CD4-positive, alpha-beta T cell treated with Interleukin-10 for 1 hour (primary cell): ENCODE data around the gene ERICH4.
"Not testable (repeated sequence)": the region's sequence is repeated elsewhere in the genome, so short reads cannot be mapped to it uniquely, and the experiment has no call there.

ENCODE experiments used
- DNase-seq: peaks from one replicate; pipeline ENCODE4 v3.0.0-alpha.2; 2020

Gene ERICH4

DNA sequence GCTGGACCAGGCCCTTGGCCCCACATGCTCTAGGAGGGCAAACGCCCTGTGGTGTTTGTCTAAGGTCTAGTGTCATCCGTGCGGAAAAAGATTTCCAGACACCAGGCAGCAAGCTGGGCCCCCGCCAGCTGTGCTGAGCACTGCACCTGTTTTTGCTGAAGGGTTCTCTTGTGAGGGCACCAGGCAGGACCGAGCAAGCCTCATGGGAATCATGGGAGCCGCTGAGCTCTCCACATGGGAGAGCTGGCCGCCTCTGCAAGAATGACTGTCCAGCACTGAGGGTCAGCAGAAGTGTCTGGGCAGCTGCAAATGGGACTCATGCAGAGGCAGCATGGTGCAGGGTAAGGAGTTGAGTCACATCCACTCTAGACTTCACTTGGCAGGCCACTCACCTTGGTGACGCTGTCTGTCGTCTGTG lies 27.8 kb upstream of the ERICH4 start:
- no peak for DNase-seq

DNA sequence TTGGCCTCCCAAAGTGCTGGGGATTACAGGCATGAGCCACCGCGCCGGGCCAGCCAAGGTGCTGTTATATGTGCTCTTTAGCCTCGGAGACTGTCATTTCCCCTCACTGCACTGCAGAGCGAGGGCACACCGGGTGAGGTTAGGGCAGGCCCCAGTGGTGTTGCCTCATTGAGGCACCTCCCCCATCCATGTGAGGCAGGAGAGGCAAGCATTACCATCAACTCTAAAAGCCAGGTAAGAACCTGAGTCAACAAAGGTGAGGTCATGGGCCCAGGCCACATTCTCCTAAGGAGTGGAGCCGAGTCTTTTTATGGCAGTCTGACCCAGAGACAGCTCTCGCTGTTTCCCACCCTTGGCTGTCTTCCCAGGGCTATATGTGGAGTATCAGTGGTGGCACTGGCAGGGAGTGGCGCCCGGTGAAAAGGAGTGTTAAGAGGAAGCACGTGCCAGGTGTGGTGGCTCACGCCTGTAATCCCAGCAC lies 26.7 kb upstream of the ERICH4 start:
- no peak for DNase-seq

DNA sequence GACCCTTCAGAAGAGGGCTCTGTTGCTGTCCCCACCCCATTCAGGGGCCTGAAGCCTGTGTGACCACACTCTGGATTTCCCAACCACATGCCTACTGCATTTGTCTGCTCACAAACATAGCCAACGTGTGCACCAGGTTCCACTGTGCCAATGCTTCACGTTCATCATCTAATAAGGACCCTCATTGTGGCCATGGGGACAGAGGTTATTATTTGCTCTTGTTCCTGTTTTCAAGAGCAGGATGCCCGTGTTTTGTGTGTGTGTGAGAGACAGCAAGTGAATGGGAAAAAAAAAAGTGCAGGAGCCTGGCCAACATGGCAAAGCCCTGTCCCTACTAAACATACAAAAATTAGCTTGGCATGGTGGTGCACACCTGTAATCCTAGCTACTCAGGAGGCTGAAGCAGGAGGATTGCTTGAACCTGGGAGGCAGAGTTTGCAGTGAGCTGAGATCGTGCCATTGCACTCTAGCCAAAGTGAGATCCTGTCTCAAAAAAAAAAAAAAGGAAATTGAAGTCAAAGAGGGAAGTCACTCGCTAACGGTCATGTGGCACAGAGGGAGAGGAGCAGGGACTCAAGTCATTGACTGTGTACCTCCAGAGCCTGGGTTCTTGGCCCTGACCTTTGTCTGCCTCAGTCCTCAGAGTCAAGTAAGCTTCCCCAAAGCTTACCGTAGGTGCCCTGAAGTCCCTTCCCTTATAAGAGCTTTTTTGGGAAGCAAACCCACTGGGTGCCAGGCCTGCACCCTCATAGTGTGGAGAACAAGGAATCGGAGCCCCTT lies 22.7 kb upstream of the ERICH4 start:
- no peak for DNase-seq

DNA sequence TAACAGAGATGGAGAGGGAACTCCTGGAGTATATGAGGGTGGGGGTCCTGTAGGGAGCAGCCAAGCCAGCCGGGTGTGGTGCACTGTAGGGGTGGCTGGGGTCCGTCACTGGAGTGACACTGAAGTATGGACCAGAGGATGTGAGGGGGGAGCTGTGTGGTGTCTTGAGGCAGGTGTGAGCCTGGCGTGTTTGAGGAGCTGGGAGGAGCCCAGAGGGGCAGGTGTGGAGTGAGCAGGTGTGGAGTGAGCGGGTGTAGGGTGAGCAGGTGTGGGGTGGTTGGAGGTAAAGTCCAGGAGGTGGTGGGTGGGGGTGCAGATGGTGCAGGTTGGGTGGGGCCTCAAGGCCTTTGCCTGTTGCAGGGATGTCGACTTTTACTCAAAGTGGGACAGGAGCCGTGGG lies 21.6 kb upstream of the ERICH4 start:
- no peak for DNase-seq

DNA sequence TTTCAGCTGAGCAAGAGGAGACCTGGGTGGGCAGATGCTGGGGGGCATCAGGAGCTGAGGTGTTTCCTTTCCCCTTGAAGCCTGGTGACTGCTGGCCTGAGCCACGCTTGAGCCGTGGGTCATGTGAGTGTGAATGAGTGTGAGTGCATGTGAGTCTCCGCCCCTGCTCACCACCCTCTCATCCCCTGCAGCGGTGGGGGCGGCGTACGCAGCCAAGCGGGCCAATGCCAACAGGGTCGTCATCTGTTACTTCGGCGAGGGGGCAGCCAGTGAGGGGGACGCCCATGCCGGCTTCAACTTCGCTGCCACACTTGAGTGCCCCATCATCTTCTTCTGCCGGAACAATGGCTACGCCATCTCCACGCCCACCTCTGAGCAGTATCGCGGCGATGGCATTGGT lies 21.0 kb upstream of the ERICH4 start:
- no peak for DNase-seq

DNA sequence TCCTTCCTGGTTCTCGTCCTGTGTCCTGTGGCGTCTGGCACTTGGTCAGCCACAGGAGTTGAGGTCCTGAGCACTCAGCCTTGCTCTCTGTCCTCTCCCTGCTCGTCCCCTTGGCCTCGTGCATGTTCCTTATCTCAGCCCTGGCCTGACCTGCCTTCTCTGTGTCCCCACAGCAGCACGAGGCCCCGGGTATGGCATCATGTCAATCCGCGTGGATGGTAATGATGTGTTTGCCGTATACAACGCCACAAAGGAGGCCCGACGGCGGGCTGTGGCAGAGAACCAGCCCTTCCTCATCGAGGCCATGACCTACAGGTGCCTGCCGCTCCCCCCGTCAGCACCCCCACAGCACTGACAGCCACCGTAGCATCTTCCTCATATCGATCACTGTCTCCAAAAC lies 20.5 kb upstream of the ERICH4 start:
- DNase-seq: no peak

DNA sequence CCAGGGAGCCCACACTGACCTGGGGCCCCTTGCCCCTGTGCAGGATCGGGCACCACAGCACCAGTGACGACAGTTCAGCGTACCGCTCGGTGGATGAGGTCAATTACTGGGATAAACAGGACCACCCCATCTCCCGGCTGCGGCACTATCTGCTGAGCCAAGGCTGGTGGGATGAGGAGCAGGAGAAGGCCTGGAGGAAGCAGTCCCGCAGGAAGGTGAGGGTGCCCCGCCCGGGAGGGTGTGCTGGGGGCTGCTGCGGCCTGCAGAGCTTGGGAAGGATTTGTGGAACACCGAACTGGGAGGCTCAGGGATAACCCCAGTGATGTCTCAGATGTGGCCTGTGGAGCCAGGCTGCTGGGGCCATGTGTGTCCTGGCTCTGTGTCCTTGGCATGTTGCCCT lies 20.0 kb upstream of the ERICH4 start:
- DNase-seq: no peak

DNA sequence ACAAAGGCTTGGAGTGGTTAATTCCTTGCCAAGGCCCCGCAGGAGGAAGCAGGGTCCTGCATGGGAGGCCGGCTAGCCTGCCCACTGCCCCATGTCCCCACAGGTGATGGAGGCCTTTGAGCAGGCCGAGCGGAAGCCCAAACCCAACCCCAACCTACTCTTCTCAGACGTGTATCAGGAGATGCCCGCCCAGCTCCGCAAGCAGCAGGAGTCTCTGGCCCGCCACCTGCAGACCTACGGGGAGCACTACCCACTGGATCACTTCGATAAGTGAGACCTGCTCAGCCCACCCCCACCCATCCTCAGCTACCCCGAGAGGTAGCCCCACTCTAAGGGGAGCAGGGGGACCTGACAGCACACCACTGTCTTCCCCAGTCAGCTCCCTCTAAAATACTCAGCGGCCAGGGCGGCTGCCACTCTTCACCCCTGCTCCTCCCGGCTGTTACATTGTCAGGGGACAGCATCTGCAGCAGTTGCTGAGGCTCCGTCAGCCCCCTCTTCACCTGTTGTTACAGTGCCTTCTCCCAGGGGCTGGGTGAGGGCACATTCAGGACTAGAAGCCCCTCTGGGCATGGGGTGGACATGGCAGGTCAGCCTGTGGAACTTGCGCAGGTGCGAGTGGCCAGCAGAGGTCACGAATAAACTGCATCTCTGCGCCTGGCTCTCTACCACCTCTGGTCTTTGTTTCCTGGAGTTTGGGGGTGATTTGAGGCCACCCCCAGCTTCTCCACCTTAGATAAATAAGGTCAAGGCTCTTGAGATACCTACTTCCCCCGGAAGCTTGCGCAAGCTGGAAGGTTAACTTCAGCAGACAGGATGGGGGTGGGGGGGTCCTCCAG lies 18.4 kb upstream of the ERICH4 start:
- DNase-seq: no peak

DNA sequence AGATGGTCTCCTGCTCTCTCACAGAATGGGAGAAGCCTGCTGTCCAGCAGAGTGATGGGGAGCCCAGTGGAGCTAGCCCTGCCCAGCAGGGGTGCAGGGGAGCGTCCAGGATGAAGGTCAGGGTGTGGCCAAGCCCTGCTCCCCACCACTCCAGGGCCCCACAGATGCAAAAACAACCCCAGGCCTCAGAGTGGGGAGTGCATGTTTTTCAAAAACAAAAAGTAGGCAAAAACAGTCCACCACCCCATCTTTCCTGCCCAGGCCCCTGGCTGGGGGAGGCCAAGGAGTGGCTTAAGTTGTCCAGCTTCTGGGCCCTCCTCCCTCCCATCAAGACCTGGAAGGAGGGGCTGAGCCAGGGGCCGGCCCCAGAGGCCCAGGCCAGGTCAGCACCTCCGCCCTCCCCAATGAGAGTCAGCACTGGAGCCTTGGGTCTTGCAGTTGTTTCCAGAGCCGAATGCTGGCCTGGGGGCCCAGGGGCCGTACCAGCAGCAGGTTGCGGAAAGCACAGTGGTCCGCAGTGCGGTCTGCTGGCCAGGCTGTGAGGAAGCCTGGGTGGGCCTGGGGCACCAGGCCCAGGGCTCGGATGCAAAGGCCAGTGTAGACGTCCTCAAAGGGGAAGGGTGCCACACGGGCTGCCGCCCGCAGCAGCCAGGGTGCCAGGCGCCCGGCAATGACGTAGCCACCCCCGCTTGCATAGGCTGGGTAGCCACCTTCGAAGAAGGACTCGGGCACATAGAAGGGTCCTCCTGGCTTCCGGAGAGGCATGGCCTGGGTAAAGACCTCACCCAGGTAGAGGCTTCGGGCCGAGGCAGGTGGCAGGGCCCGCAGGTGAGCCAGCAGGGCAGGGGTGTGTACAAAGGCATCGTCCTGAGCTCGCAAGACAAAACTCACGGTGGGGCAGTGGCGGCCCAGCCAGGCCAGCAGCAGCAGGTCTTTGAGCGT lies 17.5 kb upstream of the ERICH4 start:
- DNase-seq: no peak

DNA sequence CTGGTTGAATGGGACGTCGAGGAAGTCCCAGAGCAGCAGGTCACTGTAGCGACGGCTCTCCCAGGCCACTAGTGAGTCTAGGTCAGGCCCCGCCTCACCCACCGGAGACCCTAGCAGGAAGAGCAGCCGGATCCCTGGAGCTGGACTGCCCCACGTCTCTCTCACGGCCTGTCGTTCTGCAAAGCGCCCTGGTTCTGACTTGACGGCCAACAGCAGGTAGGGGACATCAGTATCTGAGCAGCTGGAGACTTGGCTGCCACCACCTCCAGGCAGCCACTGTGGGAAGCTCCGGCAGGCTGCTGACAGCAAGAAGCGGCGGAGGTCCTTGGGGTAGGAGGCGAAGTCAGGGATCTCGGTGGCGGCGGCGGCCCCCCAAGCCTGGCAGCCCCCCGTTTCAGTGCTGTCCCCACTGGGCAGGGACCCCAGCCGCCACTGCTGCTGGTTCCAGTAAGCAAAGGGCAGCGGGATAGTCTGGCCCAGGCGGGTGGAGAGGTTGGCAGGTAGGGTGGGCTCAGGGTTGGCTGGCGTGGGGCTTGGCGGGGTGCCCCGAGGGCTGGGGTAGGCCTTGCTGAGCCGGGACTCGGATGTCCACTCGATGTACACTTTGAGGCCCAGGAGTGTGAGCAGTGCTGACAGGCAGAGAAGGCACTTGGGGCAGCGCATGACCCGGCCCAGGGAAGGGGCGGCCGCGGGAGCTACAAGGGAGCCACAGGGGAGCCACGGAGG lies 16.7 kb upstream of the ERICH4 start:
- DNase-seq: no peak

DNA sequence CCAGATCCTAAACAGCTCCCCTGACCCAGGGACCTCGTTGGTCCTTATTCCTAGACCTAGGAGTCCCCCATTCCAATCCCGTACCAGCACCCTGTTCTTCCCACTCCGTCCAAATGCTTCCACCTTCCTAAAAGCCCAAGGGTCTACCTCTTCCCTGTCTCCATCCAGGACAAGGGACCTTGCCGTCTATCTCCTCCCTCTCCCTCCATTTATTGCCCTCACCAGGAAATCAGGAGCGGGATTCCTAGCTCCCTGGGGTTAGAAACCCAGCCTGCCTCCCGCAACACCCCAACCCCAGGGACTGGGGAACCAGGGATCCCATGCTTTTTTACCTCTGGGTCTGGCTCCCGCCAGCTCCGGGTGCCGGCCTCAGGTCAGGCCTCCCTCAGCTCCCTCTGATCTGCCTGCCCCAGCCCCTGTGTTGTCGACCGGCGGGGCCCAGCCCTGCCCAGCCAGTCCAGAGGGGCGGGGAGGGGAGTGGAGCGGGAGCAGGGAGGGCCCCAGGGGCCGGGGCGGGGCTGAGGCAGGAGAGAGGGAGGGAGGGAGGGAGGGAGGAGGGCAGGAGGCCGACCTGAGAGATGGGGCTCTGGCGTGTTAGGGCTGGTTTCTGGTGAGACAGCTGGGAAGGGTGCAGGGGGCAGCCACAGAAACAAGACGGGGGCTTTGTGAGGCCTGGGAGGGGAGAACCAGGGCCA lies 15.9 kb upstream of the ERICH4 start, which contains the start of gene B3GNT8:
Gene B3GNT8 (minus strand): TSS at position 423 of the 695 bp plus-strand sequence. CDS start 596 bp downstream, outside the sequence.
- peak; percentile 43 for DNase-seq

DNA sequence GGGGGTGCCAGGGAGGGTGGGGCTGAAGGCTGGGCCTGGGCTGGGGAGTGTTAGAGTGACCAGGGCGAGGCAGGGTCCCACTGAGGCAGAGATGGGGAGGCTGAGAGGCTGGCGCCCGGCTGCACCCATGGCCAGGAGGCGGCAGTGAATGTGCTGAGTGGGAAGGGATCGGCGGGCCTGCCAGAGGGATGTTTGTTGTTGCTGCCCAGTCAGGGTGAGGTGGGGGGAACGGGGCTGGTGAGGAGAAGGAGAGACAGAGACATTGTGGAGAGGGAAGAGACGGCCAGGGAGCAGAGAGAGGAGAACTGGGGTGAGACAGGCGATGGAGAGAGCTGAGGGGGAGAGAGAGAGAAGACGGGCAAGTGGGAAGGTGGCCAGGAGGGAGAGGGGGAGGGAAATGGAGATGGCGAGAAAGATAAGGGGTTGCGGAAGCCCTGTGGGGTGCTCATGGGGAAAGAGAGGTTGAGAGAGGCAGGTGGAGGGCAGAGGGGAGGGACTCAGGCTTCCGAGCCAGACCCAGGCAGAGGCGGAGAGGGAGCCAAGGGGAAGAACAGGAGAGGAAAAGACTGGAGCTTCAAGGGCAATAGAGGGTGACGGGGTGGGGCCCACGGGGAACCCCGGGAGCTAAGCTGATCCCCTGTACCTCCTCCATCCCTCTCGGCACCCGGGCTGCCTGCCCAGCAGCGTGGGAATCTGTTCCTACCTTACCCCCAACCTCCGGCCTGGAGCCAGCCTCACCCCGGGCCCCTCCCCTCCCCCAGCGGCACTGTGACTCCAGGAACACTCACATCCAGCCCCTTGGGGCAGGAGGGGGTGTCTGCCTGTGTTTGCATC lies 15.1 kb upstream of the ERICH4 start:
- DNase-seq: peak; percentile 69

DNA sequence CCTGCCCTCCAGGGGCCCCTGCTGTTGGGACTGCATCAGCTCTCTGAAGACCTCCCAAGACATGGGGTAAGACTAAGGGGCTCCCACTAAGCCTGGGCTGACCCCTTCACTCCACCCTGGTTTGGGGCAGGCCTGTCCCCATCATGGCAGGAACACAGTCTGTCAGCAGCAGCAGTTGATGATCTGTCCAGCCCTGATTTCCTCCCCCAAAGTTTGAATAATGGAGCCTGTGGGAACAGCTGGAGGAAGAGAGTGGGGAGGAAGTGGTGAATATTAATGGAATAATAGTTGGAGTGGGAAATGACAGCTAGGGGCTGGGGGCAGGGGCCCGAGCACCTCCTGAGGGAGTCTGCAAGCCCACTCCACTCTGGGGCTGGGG lies 14.5 kb upstream of the ERICH4 start:
- DNase-seq: no peak

DNA sequence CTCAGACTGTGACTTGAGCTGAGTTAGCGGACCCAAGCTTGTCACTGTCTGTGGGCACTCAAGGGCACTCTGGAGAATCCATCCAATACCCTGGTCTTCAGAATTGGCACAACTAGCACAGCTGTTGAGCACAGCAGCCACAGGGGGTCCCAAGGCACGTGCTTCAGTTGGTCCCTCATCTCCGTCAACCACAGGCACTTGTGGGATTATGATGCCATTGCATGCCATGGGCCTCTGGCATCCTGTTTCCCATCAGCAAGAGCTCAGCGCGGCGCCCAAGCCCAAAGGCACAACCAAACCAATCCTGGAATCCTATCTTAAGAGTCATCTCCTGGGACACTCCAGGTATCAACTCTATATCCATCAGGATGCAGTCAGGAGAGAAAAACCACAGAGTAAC lies 12.0 kb upstream of the ERICH4 start:
- no peak for DNase-seq

DNA sequence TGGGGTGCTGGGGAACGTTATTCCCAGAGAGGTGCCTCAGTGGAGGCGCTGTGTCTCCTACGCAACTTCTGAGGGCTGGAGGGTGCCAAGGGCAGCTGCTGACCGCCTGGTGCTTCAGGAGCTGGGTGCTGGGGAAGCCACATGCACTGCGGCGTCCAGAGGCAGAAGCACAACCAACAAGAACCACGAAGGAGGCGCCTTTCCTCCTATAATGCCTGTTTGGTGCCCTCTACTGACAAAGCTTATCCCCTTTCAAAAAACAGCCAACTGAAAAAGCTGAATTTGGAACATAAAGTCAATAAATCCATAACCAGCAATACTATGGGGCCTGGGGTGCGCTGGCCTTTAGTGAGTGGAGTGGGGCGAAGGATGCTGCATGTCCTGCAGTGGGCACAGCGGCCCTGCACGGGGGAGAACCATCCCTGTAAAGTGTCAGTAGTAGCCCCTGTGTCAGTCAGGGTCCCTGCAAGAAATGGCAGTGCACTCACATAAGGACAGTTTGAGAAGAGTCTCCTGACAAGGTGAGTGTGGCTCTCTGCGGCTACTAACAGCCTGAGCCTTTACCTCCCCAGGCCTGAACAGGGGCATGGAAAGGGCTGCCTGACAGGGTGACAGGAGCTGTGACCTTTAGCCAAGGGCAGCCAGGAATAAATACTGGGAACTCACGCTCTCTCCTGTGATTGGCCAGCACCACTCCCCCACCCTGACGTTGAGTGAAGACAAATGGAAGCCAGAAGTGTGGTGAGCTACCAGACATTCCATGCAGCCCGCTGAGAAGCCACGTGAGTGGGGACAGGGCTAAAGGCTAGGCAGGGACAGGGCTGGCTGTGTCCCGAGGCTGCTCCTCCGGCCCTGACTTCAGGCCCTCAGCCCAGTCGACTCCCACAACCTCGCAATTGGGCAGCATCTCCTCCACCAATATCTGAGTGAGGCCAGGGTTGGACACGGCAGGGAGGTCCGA lies 11.2 kb upstream of the ERICH4 start:
- peak; percentile 34 for DNase-seq

DNA sequence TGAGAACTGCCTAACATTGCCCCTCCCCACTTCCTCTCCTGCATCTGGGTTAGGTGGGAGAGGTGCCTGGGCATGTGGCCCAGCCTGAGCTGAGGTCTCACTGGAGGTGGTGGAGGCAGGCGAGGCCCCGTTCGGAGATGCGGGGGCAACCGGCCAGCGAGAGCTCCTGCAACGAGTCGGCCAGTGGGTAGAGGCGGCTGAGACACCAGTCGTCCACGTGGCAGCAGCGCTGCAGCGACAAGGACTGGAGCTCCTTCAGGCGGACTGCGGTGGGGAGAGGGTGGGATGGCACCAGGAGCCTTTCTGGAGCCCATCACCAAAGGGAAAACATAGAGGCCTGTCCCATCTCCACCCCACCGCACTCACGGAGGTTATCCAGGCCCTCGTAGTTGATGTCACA lies 9.8 kb upstream of the ERICH4 start:
- DNase-seq: no peak

DNA sequence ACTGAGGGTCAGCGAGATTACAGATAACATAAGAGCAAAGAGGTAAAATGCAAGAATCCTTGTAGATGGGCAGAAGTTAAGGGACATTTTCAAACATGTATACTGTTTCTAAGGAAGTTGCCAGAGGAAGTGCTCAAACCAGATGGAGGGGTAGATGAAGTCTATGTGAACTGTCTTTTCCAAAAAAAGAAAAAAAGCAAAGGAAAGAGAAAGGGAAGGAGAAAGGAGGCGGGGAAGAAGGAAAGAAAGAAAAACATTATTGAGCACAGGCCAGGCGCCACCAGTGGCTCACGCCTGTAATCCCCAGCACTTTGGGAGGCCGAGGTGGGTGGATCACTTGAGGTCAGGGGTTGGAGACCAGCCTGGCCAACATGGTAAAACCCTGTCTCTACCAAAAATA lies 8.5 kb upstream of the ERICH4 start:
- no peak for DNase-seq

DNA sequence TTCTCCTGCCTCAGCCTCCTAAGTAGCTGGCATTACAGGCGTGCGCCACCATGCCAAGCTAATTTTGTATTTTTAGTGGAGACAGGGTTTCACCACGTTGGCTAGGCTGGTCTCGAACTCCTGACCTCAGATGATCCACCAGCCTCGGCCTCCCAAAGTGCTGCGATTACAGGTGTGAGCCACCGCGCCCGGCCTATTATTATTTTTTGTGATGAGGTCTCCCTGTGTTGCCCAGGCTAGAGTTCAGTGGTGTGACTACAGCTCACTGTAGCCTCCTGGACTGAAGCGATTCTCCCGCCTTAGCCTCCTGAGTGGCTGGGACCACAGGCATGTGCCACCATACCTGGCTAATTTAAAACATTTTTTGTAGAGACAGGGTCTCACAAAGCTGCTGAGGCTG lies 7.6 kb upstream of the ERICH4 start:
- DNase-seq: not testable (repeated sequence)

DNA sequence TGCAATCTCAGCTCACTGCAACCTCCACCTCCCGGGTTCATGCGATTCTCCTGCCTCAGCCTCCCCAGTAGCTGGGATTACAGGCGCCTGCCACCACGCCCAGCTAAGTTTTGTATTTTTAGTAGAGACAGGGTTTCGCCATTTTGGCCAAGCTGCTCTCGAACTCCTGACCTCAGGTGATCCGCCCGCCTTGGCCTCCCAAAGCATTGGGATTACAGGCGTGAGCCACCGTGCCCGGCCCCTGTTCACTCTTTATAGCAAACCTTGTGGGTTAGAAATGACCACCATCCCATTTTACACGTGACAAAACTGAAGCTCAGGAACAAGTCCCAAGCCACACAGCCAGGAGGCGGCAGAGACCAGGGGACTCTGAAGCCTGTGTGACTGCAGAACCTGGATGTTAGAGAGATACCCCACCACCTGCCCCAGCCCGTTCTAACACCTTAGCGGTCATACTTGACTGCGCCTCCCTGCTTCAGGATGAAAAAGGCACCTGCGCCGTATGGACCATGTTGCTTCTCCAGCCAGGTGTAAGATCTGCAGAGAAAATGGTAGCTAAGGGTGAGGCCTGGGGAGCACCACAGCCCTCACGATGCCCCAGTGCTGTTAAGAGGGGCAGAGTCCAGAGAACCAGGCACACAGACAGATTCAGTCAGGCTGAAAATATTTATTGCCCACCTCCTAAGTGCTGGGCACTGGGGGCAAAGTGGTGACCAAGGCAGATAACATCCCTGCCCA lies 6.9 kb upstream of the ERICH4 start:
- no peak for DNase-seq
